Right atrium auricular region (tissue), 2 donors: ENCODE data around the gene LRRN3. TPM values are rescaled to one million over a fixed set of nuclear protein-coding genes. Genes with fewer than 3 reads are reported as not detected.

Experiments
- DNase-seq: peaks from one replicate; pipeline ENCODE4 v3.0.0-alpha.2; 2019; ENCODE audit warnings: low spot score
- H3K27ac ChIP-seq, 2 donors: fragments of 200-600 bp; sonication (generic); 1 replicate in 1 of 2; 2 replicates in 1 of 2; pipeline ENCODE4 v1.5.1; 2016 to 2019
- H3K27me3 ChIP-seq, 2 donors: fragments of 200-600 bp; sonication (generic); one replicate each; pipeline versions ENCODE4 v1.5.1 to v1.6.0; 2017 to 2019
- H3K36me3 ChIP-seq: fragments of 200-600 bp; sonication (generic); one replicate; pipeline ENCODE4 v1.5.1; 2016
- H3K4me1 ChIP-seq, 2 donors: fragments of 200-600 bp; sonication (generic); one replicate each; pipeline versions ENCODE4 v1.5.1 to v1.6.0; 2017 to 2019
- H3K4me3 ChIP-seq, 2 donors: fragments of 200-600 bp; sonication (generic); 1 replicate in 1 of 2; 2 replicates in 1 of 2; pipeline ENCODE4 v1.5.1; 2017 to 2019; ENCODE audit warnings: mild to moderate bottlenecking in 1 of 2, moderate library complexity in 1 of 2
- H3K9me3 ChIP-seq, 2 donors: fragments of 200-600 bp; sonication (generic); one replicate each; pipeline ENCODE4 v1.5.1; 2019
- CTCF ChIP-seq, 2 donors: fragments of 200-600 bp; sonication (generic); IDR thresholded peaks; one replicate each; pipeline ENCODE4 v1.5.1; 2019; ENCODE audit warnings: antibody characterized with exemption in 2 of 2
- total RNA-seq, 2 donors: library from RNA; depleted of rRNA; stranded (reverse); fragments of >200 nt; gene quantifications; one replicate each; pipeline ENCODE4 v1.1.0, GENCODE V29; 2016

LRRN3 gene
- total RNA-seq, 2 donors from 2014 or later, result 6.6 to 66.7 TPM

DNA sequence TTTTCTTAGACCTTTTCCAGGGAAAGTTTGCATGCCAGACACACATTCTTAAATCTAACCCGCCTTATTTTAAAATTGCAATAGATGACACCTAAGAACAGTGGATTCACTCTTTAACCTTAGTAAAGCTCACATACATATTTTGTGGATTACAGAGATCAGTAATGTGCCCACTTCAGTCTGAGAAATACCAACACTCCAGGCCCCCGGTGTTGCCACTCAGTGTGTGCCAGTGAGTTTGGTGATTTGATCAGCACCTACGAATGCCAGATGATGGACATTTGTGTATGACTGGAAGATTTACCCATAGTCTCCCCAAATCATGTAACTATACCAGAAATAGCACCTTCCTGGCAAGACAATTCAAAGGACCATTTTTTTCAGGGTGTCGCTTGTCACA is 2.6 kb downstream of the LRRN3 start:
- Histone ChIP-seq H3K27ac (peak overlapping the region in 1 of 2 donors; percentile 70), H3K9me3 (no peaks in the 10 kb centered on the region), H3K36me3 (no peaks in the 10 kb centered on the region), H3K4me1 (peaks cover 0 to 12% of the 10 kb centered on the region in 2 donors), H3K4me3 (peak overlapping the region; percentile 48 to 55), H3K27me3 (no peaks in the 10 kb centered on the region)
- no peak for DNase-seq
- no peak for TF ChIP-seq CTCF (IDR thresholded peaks at IDR 0.05)

- Histone ChIP-seq H3K27ac (peak overlapping the region in 1 of 2 donors; percentile 70), H3K4me1 (peaks cover 0 to 15% of the 10 kb centered on the region in 2 donors), H3K36me3 (no peaks in the 10 kb centered on the region), H3K9me3 (no peaks in the 10 kb centered on the region), H3K4me3 (peak overlapping the region in 1 of 2 donors; percentile 48), H3K27me3 (no peaks in the 10 kb centered on the region)
- DNase-seq, result no peak
- no peak for TF ChIP-seq CTCF (IDR thresholded peaks at IDR 0.05)
These were observed 3.5 kb downstream of the LRRN3 start for GRCh38 chr7:111094419-111094818.

GRCh38 chr7:111096997-111097396 is 6.1 kb downstream of the LRRN3 start:
- H3K36me3 ChIP-seq, result no peaks in the 10 kb centered on the region
- H3K9me3 ChIP-seq, result no peaks in the 10 kb centered on the region
- no peaks in the 10 kb centered on the region for H3K27me3 ChIP-seq
- DNase-seq, result no peak
- H3K4me1 ChIP-seq, result peaks cover 0 to 7% of the 10 kb centered on the region in 2 donors
- H3K27ac ChIP-seq, result no peak overlapping the region
- H3K4me3 ChIP-seq, result no peak overlapping the region
- TF ChIP-seq CTCF (IDR thresholded peaks at IDR 0.05), result no peak

DNA sequence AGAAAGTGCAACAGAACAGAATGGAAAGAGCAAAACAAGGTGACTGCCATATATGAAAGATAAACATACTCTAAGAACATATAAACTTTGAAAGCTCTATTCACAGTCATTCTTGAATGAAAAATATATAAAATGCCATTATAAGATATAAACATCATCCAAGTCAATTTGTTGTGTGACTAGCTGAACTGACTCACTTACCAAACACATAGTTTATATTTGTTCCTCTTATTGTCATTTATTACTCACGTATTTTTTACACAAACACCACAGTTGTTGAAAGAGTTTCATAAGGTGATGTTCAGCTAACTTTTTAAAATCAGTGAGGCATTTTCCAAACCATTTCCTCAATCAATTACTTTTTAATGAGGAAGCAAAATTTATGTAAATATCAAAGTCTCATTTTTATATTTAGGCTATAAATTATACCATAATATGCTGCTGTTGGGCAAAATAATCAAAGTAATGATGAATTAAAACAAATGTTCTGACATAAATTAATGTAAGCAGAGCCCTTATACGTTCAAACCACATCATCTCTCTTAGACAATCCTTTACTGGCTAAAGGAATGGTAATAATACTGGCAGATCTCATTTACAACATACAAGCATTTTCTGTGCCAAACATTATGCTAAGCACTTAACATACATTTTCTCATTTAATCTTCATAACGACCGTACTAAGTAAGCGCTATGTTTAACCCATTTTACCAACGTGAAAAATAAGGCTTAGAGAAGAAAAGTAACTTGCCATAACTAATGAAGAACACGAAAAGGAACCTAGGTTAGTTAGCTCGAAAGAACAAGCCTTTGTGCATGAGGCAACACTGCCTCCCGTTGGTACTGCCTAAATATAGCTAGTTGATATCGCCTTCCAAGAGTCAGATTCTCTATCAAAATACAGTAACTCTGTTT is 7.3 kb downstream of the LRRN3 start:
- DNase-seq, result no peak
- Histone ChIP-seq H3K4me1 (peaks cover 0 to 7% of the 10 kb centered on the region in 2 donors), H3K4me3 (no peak overlapping the region)

DNA sequence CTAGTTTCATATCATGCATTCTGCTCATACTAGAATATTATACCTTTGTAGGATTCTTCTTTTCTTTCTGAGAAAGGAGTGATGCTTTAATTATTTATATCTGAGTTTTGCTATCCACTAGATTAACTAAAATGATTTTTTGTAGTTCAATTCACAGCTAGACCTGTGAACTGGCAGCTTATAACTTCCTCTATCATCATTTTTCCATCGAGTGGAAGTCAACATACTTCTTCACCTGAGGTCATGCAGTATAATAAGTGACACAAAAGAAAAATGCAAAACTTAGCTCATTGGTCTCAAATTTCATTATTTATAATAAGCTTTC is 8.0 kb downstream of the LRRN3 start:
- no peaks in the 10 kb centered on the region for H3K9me3 ChIP-seq
- no peaks in the 10 kb centered on the region for H3K36me3 ChIP-seq
- H3K27me3 ChIP-seq, result no peaks in the 10 kb centered on the region
- H3K27ac ChIP-seq, result no peak overlapping the region
- no peak for TF ChIP-seq CTCF (IDR thresholded peaks at IDR 0.05)
- no peak for DNase-seq
- H3K4me1 ChIP-seq, result peaks cover 0 to 7% of the 10 kb centered on the region in 2 donors
- H3K4me3 ChIP-seq, result no peak overlapping the region

More for the DNA sequence above, 7.3 kb downstream of the LRRN3 start:
- H3K27ac ChIP-seq, result no peak overlapping the region
- H3K36me3 ChIP-seq, result no peaks in the 10 kb centered on the region
- no peaks in the 10 kb centered on the region for H3K27me3 ChIP-seq
- peak; percentile 42 to 77 for TF ChIP-seq CTCF (IDR thresholded peaks at IDR 0.05)
- H3K9me3 ChIP-seq, result no peaks in the 10 kb centered on the region
